Hematopoietic multipotent progenitor cell treated with erythropoietin and hydrocortisone succinate and interleukin-3 and kit ligand, for 15 days (in vitro differentiated cells): ENCODE results near the gene SUPT4H1.

Experiments
- DNase-seq: peaks from one replicate; pipeline ENCODE4 v3.0.0-alpha.2; 2015; ENCODE audit warnings: low spot score

SUPT4H1 gene

GRCh38 chr17:58317421-58318064 lies 34.5 kb downstream of the SUPT4H1 start:
- DNase-seq = peak; percentile 57

GRCh38 chr17:58316260-58316960 lies 35.6 kb downstream of the SUPT4H1 start:
- DNase-seq = no peak

DNA sequence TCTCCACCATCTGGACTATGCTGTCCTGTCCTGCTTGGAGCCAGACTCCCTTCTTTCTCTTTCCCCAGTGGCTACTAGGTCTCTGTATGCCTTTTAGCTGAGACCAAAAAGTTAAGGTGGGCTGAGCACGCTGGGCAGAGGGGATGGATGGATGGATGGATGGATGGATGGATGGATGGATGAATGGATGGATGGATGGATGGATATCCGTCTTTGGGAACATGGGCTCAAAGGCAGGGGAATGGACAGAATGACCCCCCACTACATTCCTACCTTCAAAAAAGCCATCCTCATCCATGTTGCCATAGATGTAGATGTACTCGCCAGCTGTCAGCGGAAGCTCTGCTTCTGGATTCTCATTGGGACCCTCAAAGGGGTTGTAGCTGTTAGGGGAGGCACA lies 36.3 kb downstream of the SUPT4H1 start:
- DNase-seq = no peak

DNA sequence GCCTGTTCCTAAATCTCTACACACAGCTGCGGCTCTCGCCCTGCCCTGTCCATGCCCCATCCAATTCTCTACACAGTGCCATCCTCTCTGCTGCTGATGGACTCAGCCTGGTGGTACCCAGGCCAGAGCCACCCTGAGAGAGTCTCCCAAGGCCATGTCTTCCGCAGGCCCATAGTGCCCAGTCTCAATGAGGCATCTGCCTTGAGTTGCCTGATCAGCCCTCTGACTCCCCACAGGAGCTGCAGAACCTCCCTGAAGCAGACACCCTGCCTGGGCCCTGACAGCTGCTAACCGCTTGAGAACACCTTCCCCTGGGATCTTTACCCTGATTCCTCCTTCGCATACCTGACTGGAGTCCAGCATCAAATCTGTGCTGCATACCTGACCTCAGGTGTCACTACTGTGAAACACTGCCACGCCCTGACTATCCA lies 36.7 kb downstream of the SUPT4H1 start:
- no peak for DNase-seq

DNA sequence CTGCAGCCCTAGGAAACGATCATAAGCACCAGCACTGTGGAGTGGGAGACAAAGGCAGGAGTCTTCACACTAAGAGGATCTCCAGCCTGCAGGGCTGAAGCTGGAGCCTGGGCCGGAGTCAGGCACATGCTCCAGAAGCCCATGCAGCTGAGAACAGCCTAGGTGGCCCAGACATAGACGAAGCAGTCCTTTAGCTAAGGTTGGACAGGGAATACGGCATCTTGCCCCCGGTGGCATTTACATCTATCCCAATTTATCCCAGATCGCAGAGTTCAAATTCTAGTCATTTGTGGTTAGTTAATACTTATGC lies 37.3 kb downstream of the SUPT4H1 start:
- no peak for DNase-seq

- DNase-seq = no peak
Observed at GRCh38 chr17:58313815-58314705, 37.9 kb downstream of the SUPT4H1 start.

DNA sequence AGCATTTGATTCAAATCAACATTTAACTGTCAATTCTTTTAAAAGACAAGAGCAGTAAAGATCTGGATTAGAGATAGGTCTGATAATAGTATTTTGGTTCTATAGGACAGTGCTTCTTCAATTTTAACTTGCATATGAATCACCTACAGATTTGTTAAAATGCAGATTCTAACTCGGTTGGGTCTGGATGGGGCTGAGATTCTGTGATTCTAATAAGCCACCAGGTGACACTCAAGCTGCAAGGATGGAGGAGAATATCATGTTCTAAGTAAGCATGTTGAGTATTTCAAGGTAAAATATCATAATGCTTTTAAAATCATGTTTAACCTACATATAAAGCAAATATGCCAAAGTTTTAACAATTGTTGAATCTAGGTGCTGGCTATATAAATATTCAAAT lies 39.2 kb downstream of the SUPT4H1 start:
- DNase-seq = no peak

- DNase-seq = no peak
Observed at GRCh38 chr17:58312021-58312630, 39.9 kb downstream of the SUPT4H1 start.

DNA sequence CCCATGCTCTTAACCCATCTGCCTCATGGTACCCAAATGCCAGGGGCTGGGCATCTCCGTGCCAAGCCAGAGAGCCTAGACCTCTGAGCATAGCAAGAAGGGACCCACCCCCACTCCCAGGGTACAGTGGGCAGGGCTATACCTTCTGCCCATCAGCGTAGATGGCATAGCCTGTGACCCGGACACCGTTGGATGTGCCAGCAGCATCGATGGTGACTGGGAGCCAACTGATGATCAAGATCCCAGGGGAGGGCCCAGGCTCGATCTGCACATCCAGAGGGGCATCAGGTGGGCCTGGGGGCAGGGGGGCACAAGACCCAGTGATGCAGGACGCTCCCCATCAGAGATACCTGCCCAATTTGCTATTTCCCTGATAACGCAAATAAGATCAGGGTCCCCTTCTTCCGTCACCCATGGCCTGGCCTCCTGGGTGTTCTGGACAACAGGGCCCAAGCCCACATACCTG lies 40.5 kb downstream of the SUPT4H1 start:
- no peak for DNase-seq

GRCh38 chr17:58310511-58311428 lies 41.2 kb downstream of the SUPT4H1 start:
- DNase-seq = no peak

DNA sequence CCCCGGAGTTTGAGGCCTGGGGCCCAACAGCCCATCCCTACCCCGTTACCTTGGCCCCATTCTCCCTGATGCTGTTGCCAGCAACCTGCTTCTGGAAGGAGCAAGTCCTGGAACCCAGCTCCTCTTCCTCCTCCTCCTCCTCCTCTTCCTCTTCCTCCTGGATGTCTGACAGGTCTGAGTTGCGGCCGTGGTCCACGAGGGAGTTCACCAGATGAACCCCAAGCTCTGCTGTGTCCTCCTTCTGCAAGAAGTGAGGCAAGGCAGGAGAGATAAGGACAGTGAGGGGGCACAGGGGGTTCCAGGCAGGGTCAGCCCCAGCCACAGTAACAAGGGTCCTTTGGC lies 42.1 kb downstream of the SUPT4H1 start:
- no peak for DNase-seq

- DNase-seq = no peak
Observed at GRCh38 chr17:58308985-58309917, 42.8 kb downstream of the SUPT4H1 start.

- no peak for DNase-seq
Observed at GRCh38 chr17:58308173-58308984, 43.6 kb downstream of the SUPT4H1 start.

- DNase-seq = no peak
Observed at GRCh38 chr17:58307468-58308172, 44.4 kb downstream of the SUPT4H1 start.

GRCh38 chr17:58306131-58306951 lies 45.7 kb downstream of the SUPT4H1 start:
- DNase-seq = no peak

GRCh38 chr17:58305626-58306025 lies 46.4 kb downstream of the SUPT4H1 start:
- no peak for DNase-seq

DNA sequence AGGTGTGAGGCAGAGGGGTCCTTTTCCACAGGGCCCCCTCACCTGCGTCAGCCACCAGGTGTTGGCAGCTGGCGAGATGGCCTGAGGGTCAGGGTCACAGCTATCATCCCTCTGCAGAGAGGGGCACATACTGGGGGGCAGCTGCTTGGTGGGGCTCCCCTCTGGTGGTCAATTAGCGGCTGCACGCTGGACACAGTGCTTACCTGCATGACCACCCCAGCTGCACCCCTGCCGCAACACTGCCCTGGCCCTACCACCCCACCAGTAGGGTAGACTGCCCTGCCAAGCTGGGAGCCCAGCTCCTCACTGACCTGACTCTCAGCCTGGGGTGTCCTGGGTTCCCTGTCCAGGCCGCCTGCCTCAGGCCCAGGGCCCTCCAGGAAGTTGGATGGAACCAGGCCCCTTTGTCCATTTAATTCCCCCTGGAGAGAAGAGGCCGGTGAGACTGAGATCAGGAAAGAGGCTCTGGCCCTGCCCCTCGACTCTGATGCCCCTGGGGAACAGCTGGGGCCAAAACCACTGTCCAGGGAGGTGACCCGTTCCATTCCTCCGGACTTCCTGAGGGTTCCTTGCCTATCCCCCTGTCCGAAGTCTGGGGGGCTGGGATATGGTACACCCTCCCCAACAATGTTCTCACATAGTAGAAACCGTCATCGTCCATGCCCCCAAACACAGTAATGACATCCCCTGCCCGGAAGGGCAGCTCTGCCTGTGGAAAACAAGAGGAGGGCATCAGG lies 47.1 kb downstream of the SUPT4H1 start:
- DNase-seq = no peak
